ENCODE results near the gene VPS26C.

DNA sequence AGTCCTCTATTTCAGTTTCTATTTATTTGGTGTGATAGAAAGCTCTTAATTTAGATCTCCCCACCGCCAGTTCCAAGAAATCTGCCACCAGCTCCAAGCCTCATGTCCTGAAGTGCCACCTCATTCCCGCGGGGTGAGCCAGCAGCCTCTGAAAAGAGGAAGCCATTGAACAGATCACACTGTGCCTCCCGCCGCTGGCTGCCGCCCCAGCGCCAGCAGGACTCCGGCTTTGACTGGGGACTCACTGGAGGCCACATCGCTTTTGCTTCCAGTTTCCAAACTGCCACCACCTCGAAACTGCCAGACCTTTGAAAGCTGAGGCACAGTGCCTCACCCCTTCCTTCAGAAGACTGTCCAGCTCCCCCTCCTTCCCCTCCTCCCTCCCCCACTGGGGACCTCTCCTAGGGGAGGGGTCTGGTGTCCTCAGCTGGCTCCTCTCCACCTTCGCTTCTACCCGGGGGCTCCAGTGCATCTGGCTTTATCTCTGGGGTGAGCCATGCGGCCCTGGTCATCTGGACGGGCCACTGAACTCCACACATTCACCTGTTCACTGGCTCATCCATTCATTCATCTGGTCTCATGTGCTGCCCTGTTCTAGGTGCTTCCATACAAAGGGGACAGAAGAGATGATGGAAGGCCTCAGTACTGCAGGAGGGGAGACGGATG is 58.9 kb downstream of the VPS26C start:
- TF ChIP-seq, protein P1, sequence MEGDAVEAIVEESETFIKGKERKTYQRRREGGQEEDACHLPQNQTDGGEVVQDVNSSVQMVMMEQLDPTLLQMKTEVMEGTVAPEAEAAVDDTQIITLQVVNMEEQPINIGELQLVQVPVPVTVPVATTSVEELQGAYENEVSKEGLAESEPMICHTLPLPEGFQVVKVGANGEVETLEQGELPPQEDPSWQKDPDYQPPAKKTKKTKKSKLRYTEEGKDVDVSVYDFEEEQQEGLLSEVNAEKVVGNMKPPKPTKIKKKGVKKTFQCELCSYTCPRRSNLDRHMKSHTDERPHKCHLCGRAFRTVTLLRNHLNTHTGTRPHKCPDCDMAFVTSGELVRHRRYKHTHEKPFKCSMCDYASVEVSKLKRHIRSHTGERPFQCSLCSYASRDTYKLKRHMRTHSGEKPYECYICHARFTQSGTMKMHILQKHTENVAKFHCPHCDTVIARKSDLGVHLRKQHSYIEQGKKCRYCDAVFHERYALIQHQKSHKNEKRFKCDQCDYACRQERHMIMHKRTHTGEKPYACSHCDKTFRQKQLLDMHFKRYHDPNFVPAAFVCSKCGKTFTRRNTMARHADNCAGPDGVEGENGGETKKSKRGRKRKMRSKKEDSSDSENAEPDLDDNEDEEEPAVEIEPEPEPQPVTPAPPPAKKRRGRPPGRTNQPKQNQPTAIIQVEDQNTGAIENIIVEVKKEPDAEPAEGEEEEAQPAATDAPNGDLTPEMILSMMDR (conservative IDR thresholded peaks at IDR 0.05) = no peak
- no peak for TF ChIP-seq EZH2 (IDR thresholded peaks at IDR 0.05; ENCODE audit: low read depth)
